ENCODE results near the gene ATRNL1. TPM values are rescaled to one million over a fixed set of nuclear protein-coding genes. Genes with fewer than 3 reads are reported as not detected.

The ATRNL1 gene
- total RNA-seq, 1 experiment from 2014 or later, result 8.8 TPM

DNA sequence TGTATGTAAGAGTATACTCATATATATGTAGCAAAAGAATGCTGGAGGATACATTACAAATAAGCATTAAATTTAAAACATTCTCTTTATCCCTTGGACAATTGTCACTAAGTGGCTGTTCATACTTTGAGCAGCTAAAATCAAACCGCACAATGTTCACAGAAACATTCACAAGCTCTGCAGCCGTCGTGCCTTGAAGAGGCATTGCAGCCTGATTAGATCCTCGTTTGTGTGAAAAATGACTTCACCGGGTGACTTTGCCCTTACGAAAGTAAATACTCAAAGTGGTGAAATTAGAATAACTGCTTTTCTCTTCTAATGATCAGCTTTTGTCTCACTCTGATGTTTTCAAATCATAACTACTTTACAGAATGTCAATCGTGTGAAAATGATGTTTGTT, 860.8 kb downstream of the ATRNL1 start:
- Mint-ChIP-seq H3K4me3 (ENCODE audit: low read depth, unreplicated experiment) (no peak overlapping the region), H3K27ac (ENCODE audit: unreplicated experiment) (no peak overlapping the region), H3K4me1 (ENCODE audit: low read depth, unreplicated experiment) (no peaks in the 10 kb centered on the region), H3K36me3 (ENCODE audit: insufficient read depth, unreplicated experiment) (no peaks in the 10 kb centered on the region), H3K9me3 (ENCODE audit: low read depth, unreplicated experiment) (no peaks in the 10 kb centered on the region), H3K27me3 (ENCODE audit: unreplicated experiment) (no peaks in the 10 kb centered on the region)
- BruUV-seq (replicated peaks), result no TSS peak
- intact Hi-C loops (cut with micrococcal nuclease; ENCODE audit: unreplicated experiment), result no loop called here
- CTCF ChIA-PET, result no interaction called here
- no peak for DNase-seq
- TF ChIP-seq, protein P1, sequence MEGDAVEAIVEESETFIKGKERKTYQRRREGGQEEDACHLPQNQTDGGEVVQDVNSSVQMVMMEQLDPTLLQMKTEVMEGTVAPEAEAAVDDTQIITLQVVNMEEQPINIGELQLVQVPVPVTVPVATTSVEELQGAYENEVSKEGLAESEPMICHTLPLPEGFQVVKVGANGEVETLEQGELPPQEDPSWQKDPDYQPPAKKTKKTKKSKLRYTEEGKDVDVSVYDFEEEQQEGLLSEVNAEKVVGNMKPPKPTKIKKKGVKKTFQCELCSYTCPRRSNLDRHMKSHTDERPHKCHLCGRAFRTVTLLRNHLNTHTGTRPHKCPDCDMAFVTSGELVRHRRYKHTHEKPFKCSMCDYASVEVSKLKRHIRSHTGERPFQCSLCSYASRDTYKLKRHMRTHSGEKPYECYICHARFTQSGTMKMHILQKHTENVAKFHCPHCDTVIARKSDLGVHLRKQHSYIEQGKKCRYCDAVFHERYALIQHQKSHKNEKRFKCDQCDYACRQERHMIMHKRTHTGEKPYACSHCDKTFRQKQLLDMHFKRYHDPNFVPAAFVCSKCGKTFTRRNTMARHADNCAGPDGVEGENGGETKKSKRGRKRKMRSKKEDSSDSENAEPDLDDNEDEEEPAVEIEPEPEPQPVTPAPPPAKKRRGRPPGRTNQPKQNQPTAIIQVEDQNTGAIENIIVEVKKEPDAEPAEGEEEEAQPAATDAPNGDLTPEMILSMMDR (IDR thresholded peaks at IDR 0.05; ENCODE audit: unreplicated experiment), result no peak

- Mint-ChIP-seq H3K9me3 (ENCODE audit: low read depth, unreplicated experiment) (no peaks in the 10 kb centered on the region), H3K27ac (ENCODE audit: unreplicated experiment) (no peak overlapping the region), H3K27me3 (ENCODE audit: unreplicated experiment) (no peaks in the 10 kb centered on the region), H3K4me1 (ENCODE audit: low read depth, unreplicated experiment) (no peaks in the 10 kb centered on the region), H3K36me3 (ENCODE audit: insufficient read depth, unreplicated experiment) (no peaks in the 10 kb centered on the region), H3K4me3 (ENCODE audit: low read depth, unreplicated experiment) (no peak overlapping the region)
- CTCF ChIA-PET, result interaction anchor here (0.6 kb wide), 1 partner anchor 422 kb away, joined by 4 read pairs; no protein-coding TSS in a partner anchor
- intact Hi-C loops (cut with micrococcal nuclease; ENCODE audit: unreplicated experiment), result no loop called here
- no TSS peak for BruUV-seq (replicated peaks)
- DNase-seq, result no peak
- TF ChIP-seq, protein P1 (IDR thresholded peaks at IDR 0.05; ENCODE audit: unreplicated experiment), result no peak
These were observed 863.3 kb downstream of the ATRNL1 start for GRCh38 chr10:115956225-115957011.

DNA sequence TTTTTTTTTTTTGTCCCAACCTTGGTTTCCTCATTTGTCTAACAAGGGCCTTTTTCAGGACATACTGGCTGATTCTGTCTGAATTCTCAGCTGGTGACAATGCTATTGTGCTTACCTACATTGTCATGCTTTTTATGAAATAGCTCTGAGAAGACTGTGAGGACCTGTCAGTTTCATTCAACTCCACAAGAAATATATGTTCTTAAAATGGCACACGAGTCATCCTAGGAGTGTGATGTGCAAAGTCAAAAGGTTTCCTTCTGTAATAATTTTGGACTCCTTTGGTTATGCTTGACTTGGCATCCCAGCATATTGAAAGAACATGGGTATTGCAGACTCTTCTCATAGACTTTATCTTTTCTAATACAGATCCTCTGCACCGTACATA, 863.8 kb downstream of the ATRNL1 start:
- intact Hi-C loops (cut with micrococcal nuclease; ENCODE audit: unreplicated experiment), result no loop called here
- BruUV-seq (replicated peaks), result no TSS peak
- DNase-seq, result no peak
- Mint-ChIP-seq H3K27ac (ENCODE audit: unreplicated experiment) (no peak overlapping the region), H3K27me3 (ENCODE audit: unreplicated experiment) (no peaks in the 10 kb centered on the region), H3K4me1 (ENCODE audit: low read depth, unreplicated experiment) (no peaks in the 10 kb centered on the region), H3K36me3 (ENCODE audit: insufficient read depth, unreplicated experiment) (no peaks in the 10 kb centered on the region), H3K9me3 (ENCODE audit: low read depth, unreplicated experiment) (no peaks in the 10 kb centered on the region), H3K4me3 (ENCODE audit: low read depth, unreplicated experiment) (no peak overlapping the region)
- CTCF ChIA-PET, result interaction anchor here (0.6 kb wide), 1 partner anchor 421 kb away, joined by 4 read pairs; no protein-coding TSS in a partner anchor
- TF ChIP-seq, protein P1 (IDR thresholded peaks at IDR 0.05; ENCODE audit: unreplicated experiment), result no peak

DNA sequence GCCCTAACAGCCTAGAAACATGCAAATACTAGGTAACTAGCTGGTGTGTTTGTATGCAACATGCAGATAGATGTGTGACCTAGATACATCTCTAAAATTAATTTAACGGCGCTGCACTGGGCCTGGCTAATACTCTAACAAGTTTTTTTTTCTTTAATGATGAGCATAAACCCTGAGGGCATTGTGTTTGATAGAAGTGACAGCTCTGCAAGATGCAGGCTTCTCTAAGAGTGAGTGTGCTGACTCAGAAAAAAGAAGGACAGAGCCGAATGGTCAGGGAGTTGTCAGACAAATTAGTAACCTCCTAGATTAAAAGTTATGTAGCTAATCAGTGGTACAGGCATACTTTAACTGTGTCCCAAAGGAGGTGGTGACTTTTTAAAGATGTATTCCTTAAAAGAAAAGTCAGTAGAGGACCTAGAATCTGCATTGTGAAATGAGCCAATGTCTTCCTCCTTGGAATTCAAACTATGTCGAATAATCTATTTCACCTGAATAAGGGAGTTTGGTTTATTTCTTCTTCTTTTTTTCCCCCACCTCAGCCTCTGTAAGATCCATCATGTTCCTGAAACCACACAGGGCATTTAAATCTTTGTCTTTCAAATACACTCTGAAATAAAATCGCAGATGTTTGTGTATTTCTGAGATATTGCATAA, 864.7 kb downstream of the ATRNL1 start:
- CTCF ChIA-PET, result no interaction called here
- BruUV-seq (replicated peaks), result no TSS peak
- Mint-ChIP-seq H3K27me3 (ENCODE audit: unreplicated experiment) (no peaks in the 10 kb centered on the region), H3K4me3 (ENCODE audit: low read depth, unreplicated experiment) (no peak overlapping the region), H3K36me3 (ENCODE audit: insufficient read depth, unreplicated experiment) (no peaks in the 10 kb centered on the region), H3K27ac (ENCODE audit: unreplicated experiment) (no peak overlapping the region), H3K9me3 (ENCODE audit: low read depth, unreplicated experiment) (no peaks in the 10 kb centered on the region), H3K4me1 (ENCODE audit: low read depth, unreplicated experiment) (no peaks in the 10 kb centered on the region)
- DNase-seq, result no peak
- TF ChIP-seq, protein P1 (IDR thresholded peaks at IDR 0.05; ENCODE audit: unreplicated experiment), result no peak
- intact Hi-C loops (cut with micrococcal nuclease; ENCODE audit: unreplicated experiment), result no loop called here

Measured in Calu3 (cell line).